NCI-H226 (cell line): ENCODE measurements around the gene FGF14.

Experiments
- DNase-seq: peaks from one replicate; pipeline ENCODE4 v3.0.0-alpha.2; 2015

Gene FGF14

GRCh38 chr13:101697745-101698144 lies 704.1 kb downstream of the FGF14 start:
- DNase-seq, result no peak

DNA sequence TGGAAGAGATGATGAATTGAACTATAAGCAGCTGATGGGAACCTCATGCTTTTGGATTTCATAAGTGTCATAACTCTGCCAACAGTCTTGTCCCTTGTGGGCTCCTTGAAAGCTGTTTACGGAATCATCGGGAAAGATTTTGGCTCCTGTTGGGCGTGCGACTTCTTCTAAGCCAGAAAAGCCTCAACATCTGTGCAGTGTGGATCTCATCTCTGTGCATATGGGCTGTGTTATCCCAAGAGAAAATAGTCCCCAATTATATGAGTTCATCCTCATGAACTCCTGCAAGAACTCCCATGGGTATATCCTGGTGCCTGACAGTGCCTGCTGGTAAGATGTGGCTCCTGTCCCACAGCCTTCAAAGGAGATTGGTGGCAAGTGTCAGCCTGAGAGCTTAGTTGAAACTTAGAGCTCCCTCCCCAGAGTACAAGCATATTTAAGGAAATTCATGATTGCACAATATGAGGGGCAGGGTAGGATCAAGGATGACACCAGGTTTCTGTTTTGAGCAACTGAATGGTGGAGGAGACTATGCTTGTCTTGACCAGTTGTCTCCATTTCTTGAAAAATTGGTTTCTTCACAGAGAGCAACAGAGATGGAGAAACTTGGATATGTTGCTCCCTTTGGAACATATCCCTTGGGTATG lies 705.9 kb downstream of the FGF14 start:
- DNase-seq, result no peak

GRCh38 chr13:101691341-101691860 lies 710.4 kb downstream of the FGF14 start:
- no peak for DNase-seq

- no peak for DNase-seq
Measured at GRCh38 chr13:101690871-101691270, 711.0 kb downstream of the FGF14 start.

GRCh38 chr13:101686003-101686402 lies 715.8 kb downstream of the FGF14 start:
- no peak for DNase-seq

- no peak for DNase-seq
Measured at GRCh38 chr13:101681834-101682233, 720.0 kb downstream of the FGF14 start.

DNA sequence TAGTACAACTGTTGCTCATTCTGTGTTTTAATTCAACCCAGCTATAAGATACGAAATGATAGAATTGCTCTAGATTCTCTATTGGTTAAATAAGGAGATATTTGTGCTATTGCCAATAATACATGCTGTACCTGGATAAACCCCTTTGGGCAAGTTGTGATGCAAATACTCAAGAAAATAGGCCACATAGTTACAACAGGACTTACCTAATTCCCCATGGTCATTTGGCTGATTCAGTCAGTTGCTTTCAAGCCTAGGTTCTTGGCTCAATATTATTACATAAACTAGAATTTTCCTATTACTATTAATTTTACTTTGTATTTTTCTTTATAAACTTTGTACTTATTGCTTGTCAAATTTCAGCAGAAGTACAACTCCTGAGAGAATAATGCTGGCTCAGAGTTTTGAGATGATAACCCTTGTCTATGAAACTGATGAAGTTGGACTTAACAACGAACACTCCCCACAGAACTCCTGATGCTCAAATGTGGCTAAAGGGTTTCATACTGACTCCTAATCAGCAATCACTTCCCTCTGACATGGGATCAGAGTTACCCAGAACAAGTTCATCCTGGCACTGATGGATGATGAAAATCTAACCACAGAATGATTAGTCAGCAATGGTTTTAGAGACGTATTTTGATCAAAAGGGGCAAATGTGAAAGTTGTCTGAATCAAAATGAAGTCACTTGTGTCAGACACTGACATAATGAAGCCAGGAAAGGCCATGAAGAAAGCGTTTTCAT lies 728.3 kb downstream of the FGF14 start:
- peak; percentile 41 for DNase-seq

GRCh38 chr13:101661839-101662238 lies 740.0 kb downstream of the FGF14 start:
- no peak for DNase-seq
